Progenitor cell of endocrine pancreas (in vitro differentiated cells): ENCODE results near the gene ABHD17B. TPM values are rescaled to one million over a fixed set of nuclear protein-coding genes. Genes with fewer than 3 reads are reported as not detected.

Experiments
- DNase-seq: peaks from one replicate; pipeline ENCODE4 v3.0.0; 2021; ENCODE audit warnings: low spot score; ENCODE audit not compliant: unreplicated experiment
- H3K27ac Mint-ChIP-seq: 2 replicates; pipeline ENCODE4 v1.8.0; 2021; ENCODE audit warnings: mild to moderate bottlenecking, moderate library complexity, mixed read lengths
- H3K27me3 Mint-ChIP-seq: 2 replicates; pipeline ENCODE4 v1.8.0; 2021; ENCODE audit warnings: mixed read lengths
- H3K36me3 Mint-ChIP-seq: 2 replicates; pipeline ENCODE4 v1.8.0; 2022; ENCODE audit warnings: mixed read lengths; ENCODE audit not compliant: insufficient read depth
- H3K4me1 Mint-ChIP-seq: 2 replicates; pipeline ENCODE4 v1.8.0; 2021; ENCODE audit warnings: low read depth, mixed read lengths
- H3K4me3 Mint-ChIP-seq: 2 replicates; pipeline ENCODE4 v1.8.0; 2021; ENCODE audit warnings: low read depth, mild to moderate bottlenecking, moderate library complexity, mixed read lengths
- H3K9me3 Mint-ChIP-seq: 2 replicates; pipeline ENCODE4 v1.8.0; 2021; ENCODE audit warnings: low read depth, mixed read lengths
- CTCF ChIP-seq: fragments of 200-600 bp; sonication (generic); IDR thresholded peaks from one replicate; pipeline ENCODE4 v1.5.0; 2021; ENCODE audit warnings: antibody characterized with exemption, mild to moderate bottlenecking; ENCODE audit not compliant: unreplicated experiment
- total RNA-seq: library from RNA; stranded (reverse); gene quantifications from 2 replicates; pipeline ENCODE4 v1.2.1, GENCODE V29; 2021

ABHD17B gene
- total RNA-seq, 1 donor from 2014 or later = 38.3 TPM

DNA sequence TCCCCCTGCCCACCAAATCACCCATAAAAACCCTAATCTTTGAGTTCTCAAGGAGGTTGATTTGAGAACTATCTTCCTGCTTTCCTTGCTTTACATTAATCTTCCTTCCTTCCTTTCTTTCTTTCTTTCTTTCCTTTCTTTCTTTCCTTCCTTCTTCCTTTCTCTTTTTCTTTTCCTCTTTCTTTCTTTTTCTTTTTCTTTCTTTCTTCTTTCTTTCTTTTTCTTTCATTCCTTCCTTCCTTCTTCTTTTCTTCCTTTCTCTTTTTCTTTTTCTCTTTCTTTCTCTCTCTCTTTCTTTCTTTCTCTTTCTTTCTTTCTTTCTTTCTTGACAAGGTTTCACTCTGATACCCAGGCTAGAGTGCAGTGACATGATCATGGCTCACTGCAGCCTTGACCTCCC is 75.4 kb downstream of the ABHD17B start:
- peaks cover 3% of the 10 kb centered on the region for H3K36me3 Mint-ChIP-seq
- no peak for DNase-seq
- no peak overlapping the region for H3K4me3 Mint-ChIP-seq
- no peaks in the 10 kb centered on the region for H3K27me3 Mint-ChIP-seq
- no peak overlapping the region for H3K27ac Mint-ChIP-seq
- no peaks in the 10 kb centered on the region for H3K4me1 Mint-ChIP-seq
- H3K9me3 Mint-ChIP-seq = peaks cover 19% of the 10 kb centered on the region
- TF ChIP-seq CTCF = no peak

- no peak for DNase-seq
- no peak overlapping the region for H3K4me3 Mint-ChIP-seq
- H3K4me1 Mint-ChIP-seq = no peaks in the 10 kb centered on the region
- H3K36me3 Mint-ChIP-seq = peaks cover 3% of the 10 kb centered on the region
- H3K27ac Mint-ChIP-seq = no peak overlapping the region
- no peaks in the 10 kb centered on the region for H3K27me3 Mint-ChIP-seq
- no peak for TF ChIP-seq CTCF
- peaks cover 19% of the 10 kb centered on the region for H3K9me3 Mint-ChIP-seq
Observed at GRCh38 chr9:71830929-71831328, 80.1 kb downstream of the ABHD17B start.

- no peak overlapping the region for H3K27ac Mint-ChIP-seq
- H3K4me3 Mint-ChIP-seq = no peak overlapping the region
- peaks cover 1% of the 10 kb centered on the region for H3K36me3 Mint-ChIP-seq
- peaks cover 11% of the 10 kb centered on the region for H3K9me3 Mint-ChIP-seq
- no peak for DNase-seq
- H3K27me3 Mint-ChIP-seq = no peaks in the 10 kb centered on the region
- no peak for TF ChIP-seq CTCF
- no peaks in the 10 kb centered on the region for H3K4me1 Mint-ChIP-seq
Observed at GRCh38 chr9:71830153-71830552, 80.8 kb downstream of the ABHD17B start.

- no peak for TF ChIP-seq CTCF
- no peaks in the 10 kb centered on the region for H3K27me3 Mint-ChIP-seq
- no peak for DNase-seq
- H3K27ac Mint-ChIP-seq = no peak overlapping the region
- no peak overlapping the region for H3K4me3 Mint-ChIP-seq
- H3K4me1 Mint-ChIP-seq = no peaks in the 10 kb centered on the region
- H3K9me3 Mint-ChIP-seq = no peaks in the 10 kb centered on the region
- H3K36me3 Mint-ChIP-seq = no peaks in the 10 kb centered on the region
Observed at GRCh38 chr9:71826279-71826678, 84.7 kb downstream of the ABHD17B start.

DNA sequence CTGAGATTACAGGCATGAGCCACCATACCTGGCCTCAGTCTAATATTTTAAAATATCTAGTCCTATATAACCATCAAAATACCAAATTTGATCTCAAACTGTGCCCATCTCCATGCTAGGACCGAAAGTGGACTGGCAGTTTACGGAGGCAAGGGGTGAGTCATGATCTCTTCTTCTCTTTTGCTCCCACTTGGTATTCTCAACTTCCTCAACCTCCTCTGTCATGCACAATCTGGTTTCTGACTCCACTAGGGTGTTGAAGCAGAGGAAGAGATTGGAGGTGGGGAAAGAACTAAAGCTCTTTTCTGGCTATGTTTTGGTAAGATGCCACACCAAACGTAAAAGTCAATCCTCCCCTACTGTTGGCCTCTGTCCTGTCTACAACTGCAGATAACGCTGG is 86.7 kb downstream of the ABHD17B start:
- no peak for DNase-seq
- no peaks in the 10 kb centered on the region for H3K9me3 Mint-ChIP-seq
- TF ChIP-seq CTCF = no peak
- no peak overlapping the region for H3K4me3 Mint-ChIP-seq
- no peaks in the 10 kb centered on the region for H3K36me3 Mint-ChIP-seq
- no peaks in the 10 kb centered on the region for H3K4me1 Mint-ChIP-seq
- no peak overlapping the region for H3K27ac Mint-ChIP-seq
- no peaks in the 10 kb centered on the region for H3K27me3 Mint-ChIP-seq

DNA sequence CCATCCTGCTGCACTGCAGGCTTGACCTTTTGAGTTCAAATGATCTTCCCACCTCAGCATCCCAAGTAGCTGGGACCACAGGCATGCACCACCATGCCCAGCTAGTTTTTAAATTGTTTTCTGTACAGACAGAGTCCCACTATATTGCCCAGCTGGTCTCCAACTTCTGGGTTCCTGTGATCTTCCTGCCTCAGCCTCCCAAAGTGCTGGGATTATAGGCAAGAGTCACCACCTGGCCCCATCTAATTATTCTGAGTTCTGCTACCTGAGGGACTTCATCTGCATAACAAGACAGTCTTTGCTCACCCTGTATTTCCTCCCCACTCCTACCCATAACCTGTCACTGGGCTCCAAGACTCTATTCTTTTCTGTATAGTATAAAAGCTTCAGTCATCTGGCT is 88.1 kb downstream of the ABHD17B start:
- Mint-ChIP-seq H3K27me3 (no peaks in the 10 kb centered on the region), H3K9me3 (no peaks in the 10 kb centered on the region), H3K27ac (no peak overlapping the region), H3K4me1 (no peaks in the 10 kb centered on the region), H3K36me3 (no peaks in the 10 kb centered on the region), H3K4me3 (no peak overlapping the region)
- no peak for TF ChIP-seq CTCF
- no peak for DNase-seq
